ENCODE data around the gene EEF1A2. TPM values are rescaled to one million over a fixed set of nuclear protein-coding genes. Genes with fewer than 3 reads are reported as not detected.

EEF1A2 gene
- total and polyA plus RNA-seq, 2 donors from 2014 or later = 1.5 to 18.1 TPM

DNA sequence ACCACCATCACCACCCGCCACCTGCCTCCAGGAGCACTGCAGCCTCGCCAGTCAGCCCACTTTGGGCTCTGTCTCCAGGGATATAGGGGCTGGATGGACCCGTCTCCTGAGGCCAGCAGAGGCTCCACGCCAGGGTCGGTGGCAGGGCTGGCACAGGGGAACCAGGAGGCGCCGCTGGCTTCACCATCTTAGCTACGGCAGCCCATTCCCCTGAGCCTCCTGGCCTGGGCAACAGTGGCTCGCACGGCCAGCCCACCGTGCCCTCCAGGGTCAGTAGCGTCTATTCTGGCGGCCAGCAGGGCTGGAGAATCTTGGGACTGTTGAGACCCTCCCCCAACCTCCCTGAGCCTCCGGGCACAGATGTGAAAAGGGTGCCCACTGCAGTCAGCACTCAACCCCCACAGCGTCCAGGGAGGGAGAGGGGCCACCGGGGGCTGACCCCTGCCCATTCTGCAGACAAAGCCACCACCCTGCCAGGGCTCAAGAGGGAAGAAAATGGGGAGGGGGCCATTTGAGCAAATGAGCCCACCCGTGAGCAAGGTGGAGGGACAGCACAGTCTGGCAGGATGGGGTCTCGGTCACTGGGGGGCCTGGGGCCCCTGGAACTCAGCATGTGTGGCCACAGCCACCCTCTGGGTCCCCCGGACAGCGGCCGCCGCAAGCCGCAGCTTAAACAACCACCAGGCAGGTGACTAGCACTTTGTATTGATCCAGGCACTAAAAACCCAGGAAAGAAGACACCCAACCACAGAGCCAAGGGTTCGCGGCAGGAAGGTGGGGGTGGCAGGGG is 55.1 kb downstream of the EEF1A2 start:
- TF ChIP-seq, protein P1, sequence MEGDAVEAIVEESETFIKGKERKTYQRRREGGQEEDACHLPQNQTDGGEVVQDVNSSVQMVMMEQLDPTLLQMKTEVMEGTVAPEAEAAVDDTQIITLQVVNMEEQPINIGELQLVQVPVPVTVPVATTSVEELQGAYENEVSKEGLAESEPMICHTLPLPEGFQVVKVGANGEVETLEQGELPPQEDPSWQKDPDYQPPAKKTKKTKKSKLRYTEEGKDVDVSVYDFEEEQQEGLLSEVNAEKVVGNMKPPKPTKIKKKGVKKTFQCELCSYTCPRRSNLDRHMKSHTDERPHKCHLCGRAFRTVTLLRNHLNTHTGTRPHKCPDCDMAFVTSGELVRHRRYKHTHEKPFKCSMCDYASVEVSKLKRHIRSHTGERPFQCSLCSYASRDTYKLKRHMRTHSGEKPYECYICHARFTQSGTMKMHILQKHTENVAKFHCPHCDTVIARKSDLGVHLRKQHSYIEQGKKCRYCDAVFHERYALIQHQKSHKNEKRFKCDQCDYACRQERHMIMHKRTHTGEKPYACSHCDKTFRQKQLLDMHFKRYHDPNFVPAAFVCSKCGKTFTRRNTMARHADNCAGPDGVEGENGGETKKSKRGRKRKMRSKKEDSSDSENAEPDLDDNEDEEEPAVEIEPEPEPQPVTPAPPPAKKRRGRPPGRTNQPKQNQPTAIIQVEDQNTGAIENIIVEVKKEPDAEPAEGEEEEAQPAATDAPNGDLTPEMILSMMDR (IDR thresholded peaks at IDR 0.05; ENCODE audit: borderline replicate concordance, extremely low read depth, insufficient read depth) = no peak
- Histone ChIP-seq H3K27ac (ENCODE audit: low read depth in 2 of 2, low read length in 2 of 2) (no peak overlapping the region), H3K4me3 (ENCODE audit: low read length in 3 of 3) (no peak overlapping the region), H3K9me3 (ENCODE audit: control insufficient read depth in 2 of 3, insufficient read depth in 1 of 3, low read length in 3 of 3) (peaks cover 0 to 2% (median 0%) of the 10 kb centered on the region in 3 donors), H3K9ac (ENCODE audit: low read length in 3 of 3) (no peak overlapping the region), H3K36me3 (ENCODE audit: control insufficient read depth in 2 of 3, insufficient read depth in 3 of 3, low read length in 3 of 3) (no peaks in the 10 kb centered on the region), H3K4me1 (ENCODE audit: control insufficient read depth in 2 of 3, insufficient read depth in 2 of 3, low read depth in 1 of 3, low read length in 3 of 3) (no peaks in the 10 kb centered on the region), H3K27me3 (ENCODE audit: control insufficient read depth, insufficient read depth, low read length) (peaks cover 2% of the 10 kb centered on the region)
- no peak for DNase-seq
- FAIRE-seq = no peak
- intact Hi-C loops (cut with DNase I) = no loop called here

DNA sequence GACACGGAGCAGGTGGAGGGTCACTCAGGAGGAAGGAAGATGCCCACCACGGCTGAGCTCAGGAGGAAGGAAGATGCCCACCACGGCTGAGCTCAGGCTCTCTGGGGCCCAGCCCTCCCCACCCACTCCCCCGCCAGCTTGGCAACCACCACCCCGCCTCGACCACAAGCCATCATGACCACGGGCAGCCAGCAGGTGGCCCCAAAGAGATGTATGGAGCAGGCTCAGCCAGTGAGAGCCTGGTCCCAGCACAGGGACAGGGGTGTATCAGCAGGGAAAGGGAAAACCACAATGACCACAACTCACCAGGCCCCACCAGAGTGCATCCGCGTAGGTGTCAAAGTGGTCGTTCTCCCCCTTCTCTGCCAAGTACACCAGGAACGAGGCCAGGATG is 56.8 kb downstream of the EEF1A2 start:
- FAIRE-seq = no peak
- intact Hi-C loops (cut with DNase I) = no loop called here

DNA sequence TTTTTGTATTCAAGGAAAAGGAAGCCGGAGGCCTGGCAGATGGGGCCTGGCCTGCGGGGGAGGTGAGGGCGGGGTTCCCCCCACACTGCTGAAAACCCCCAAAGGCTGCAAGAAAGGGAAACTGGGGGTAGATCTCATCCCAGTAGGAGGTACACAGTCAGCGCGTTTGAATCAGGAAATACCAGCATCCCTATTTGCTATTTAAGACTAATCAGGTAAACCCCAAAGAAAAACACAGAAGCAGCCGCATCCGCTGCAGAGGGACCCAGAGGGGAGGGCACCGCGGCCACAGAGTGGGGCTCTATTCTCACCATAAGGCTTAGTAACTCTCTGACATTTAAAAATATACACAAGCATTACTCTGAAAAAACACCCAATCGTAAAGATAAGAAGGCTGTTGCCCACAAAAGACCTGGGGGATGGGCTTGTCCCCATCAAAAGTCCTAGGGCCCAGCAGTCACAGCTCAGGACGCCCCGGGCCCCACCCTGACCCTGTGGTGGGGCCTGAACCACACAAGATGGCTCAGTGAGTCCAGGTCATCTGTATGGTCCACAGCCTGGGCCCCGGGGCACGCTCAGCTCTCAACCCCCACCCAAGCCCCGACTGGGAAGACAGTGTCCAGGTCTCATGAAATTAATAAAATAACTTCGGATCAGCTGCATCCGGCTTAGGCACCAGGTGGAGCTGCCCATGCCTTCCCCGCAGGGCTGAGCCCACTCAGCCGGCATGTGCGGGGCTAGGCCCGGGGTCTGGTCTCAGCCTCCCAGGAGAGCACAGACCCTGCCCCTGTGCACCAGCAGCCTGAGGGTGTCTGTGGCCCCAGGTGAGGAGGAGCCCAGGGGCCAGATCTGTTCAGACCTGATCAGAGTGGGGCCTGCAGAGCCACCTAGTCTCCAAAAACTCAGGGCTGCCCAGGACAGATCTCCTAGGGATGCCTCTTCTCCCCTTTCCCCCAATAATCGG is 57.5 kb downstream of the EEF1A2 start:
- DNase-seq (no peak), FAIRE-seq (no peak)
- no peaks in the 10 kb centered on the region for H3K27me3 ChIP-seq (ENCODE audit: control insufficient read depth, insufficient read depth, low read length)
- no peaks in the 10 kb centered on the region for H3K4me1 ChIP-seq (ENCODE audit: control insufficient read depth in 2 of 3, insufficient read depth in 2 of 3, low read depth in 1 of 3, low read length in 3 of 3)
- intact Hi-C loops (cut with DNase I) = no loop called here
- peaks cover 0 to 2% (median 0%) of the 10 kb centered on the region in 3 donors for H3K9me3 ChIP-seq (ENCODE audit: control insufficient read depth in 2 of 3, insufficient read depth in 1 of 3, low read length in 3 of 3)
- TF ChIP-seq, protein P1 (IDR thresholded peaks at IDR 0.05; ENCODE audit: borderline replicate concordance, extremely low read depth, insufficient read depth) = no peak
- no peak overlapping the region for H3K4me3 ChIP-seq (ENCODE audit: low read length in 3 of 3)
- no peak overlapping the region for H3K27ac ChIP-seq (ENCODE audit: low read depth in 2 of 2, low read length in 2 of 2)
- no peaks in the 10 kb centered on the region for H3K36me3 ChIP-seq (ENCODE audit: control insufficient read depth in 2 of 3, insufficient read depth in 3 of 3, low read length in 3 of 3)
- H3K9ac ChIP-seq (ENCODE audit: low read length in 3 of 3) = no peak overlapping the region

More for the DNA sequence above, 56.8 kb downstream of the EEF1A2 start:
- Histone ChIP-seq H3K4me3 (ENCODE audit: low read length in 3 of 3) (no peak overlapping the region), H3K4me1 (ENCODE audit: control insufficient read depth in 2 of 3, insufficient read depth in 2 of 3, low read depth in 1 of 3, low read length in 3 of 3) (no peaks in the 10 kb centered on the region), H3K9ac (ENCODE audit: low read length in 3 of 3) (no peak overlapping the region), H3K27me3 (ENCODE audit: control insufficient read depth, insufficient read depth, low read length) (no peaks in the 10 kb centered on the region), H3K9me3 (ENCODE audit: control insufficient read depth in 2 of 3, insufficient read depth in 1 of 3, low read length in 3 of 3) (peaks cover 0 to 2% (median 0%) of the 10 kb centered on the region in 3 donors), H3K27ac (ENCODE audit: low read depth in 2 of 2, low read length in 2 of 2) (no peak overlapping the region), H3K36me3 (ENCODE audit: control insufficient read depth in 2 of 3, insufficient read depth in 3 of 3, low read length in 3 of 3) (no peaks in the 10 kb centered on the region)
- DNase-seq = peak in 3 of 5 donors; percentile 62 to 67 (median 63)
- TF ChIP-seq, protein P1 (IDR thresholded peaks at IDR 0.05; ENCODE audit: borderline replicate concordance, extremely low read depth, insufficient read depth) = peak; percentile 30

All from kidney (tissue), 14 donors.